HL-60 (cell line): ENCODE results near the gene TMTC1.

Experiments
- DNase-seq, 2 experiments: peaks; one replicate each; pipeline ENCODE4 v3.0.0-alpha.2; 2010 to 2020; ENCODE audit warnings: low read depth in 1 of 2, low spot score in 1 of 2
- H3K27ac ChIP-seq: fragments of 250-450 bp; sonication (Bioruptor Pico); replicated peaks from 2 replicates; pipeline ENCODE4 v1.5.1; 2020; ENCODE audit warnings: mild to moderate bottlenecking, moderate library complexity
- H3K27me3 ChIP-seq: fragments of 250-450 bp; sonication (Bioruptor Pico); 2 replicates; pipeline ENCODE4 v1.5.1; 2021; ENCODE audit warnings: mild to moderate bottlenecking, moderate library complexity; ENCODE audit not compliant: insufficient read depth, poor library complexity, severe bottlenecking
- H3K4me3 ChIP-seq: replicated peaks from 2 replicates; pipeline ENCODE4 v1.5.1; 2011; ENCODE audit warnings: mild to moderate bottlenecking, control low read depth, low read length; ENCODE audit not compliant: insufficient read depth
- GABPA ChIP-seq: IDR thresholded peaks from 2 replicates; pipeline ENCODE4 v1.6.1; 2012; ENCODE audit warnings: low read depth
- POLR2AphosphoS5 ChIP-seq: IDR thresholded peaks from 2 replicates; pipeline ENCODE4 v1.6.1; 2012; ENCODE audit warnings: low read depth
- REST ChIP-seq: IDR thresholded peaks from 2 replicates; pipeline ENCODE4 v1.6.1; 2012; ENCODE audit warnings: low read depth; ENCODE audit not compliant: insufficient replicate concordance
- SPI1 ChIP-seq: IDR thresholded peaks from 2 replicates; pipeline ENCODE4 v1.6.1; 2012; ENCODE audit warnings: low read depth, mild to moderate bottlenecking, borderline replicate concordance
- TF ChIP-seq, protein P1 (sequence below): IDR thresholded peaks from one replicate; pipeline ENCODE4 v1.5.1; 2011; ENCODE audit warnings: low read length, control low read depth, inconsistent platforms; ENCODE audit not compliant: insufficient read depth

Gene TMTC1

GRCh38 chr12:29552994-29553748, 230.6 kb downstream of the TMTC1 start:
- peaks cover 2% of the 10 kb centered on the region for H3K27me3 ChIP-seq
- no peak for TF ChIP-seq REST
- H3K4me3 ChIP-seq = no peak overlapping the region
- no peak overlapping the region for H3K27ac ChIP-seq
- DNase-seq = no peak

GRCh38 chr12:29552324-29552927, 231.3 kb downstream of the TMTC1 start:
- no peak overlapping the region for H3K27ac ChIP-seq

DNA sequence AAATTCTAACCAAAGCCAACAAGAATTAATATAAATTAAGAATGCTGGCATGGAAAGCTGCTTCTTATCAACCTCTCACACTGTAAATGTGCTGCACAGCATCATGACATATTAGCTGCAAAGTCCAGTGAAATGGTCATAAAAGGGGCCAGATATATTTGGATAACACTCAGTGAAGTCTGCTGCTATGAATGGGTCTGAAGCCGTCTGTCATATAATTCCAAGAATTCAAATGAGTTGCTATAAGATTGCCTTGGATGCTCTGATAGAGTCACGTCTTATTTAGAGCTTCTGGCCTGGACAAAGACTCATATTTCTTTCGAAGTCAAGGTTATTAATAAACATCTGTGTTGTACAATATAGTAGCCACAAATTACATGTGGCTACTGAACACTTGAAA, 231.9 kb downstream of the TMTC1 start:
- no peak overlapping the region for H3K27ac ChIP-seq
- no peak for DNase-seq
- no peak overlapping the region for H3K4me3 ChIP-seq
- TF ChIP-seq REST (no peak), GABPA (no peak), POLR2AphosphoS5 (no peak), SPI1 (no peak)
- TF ChIP-seq, protein P1, sequence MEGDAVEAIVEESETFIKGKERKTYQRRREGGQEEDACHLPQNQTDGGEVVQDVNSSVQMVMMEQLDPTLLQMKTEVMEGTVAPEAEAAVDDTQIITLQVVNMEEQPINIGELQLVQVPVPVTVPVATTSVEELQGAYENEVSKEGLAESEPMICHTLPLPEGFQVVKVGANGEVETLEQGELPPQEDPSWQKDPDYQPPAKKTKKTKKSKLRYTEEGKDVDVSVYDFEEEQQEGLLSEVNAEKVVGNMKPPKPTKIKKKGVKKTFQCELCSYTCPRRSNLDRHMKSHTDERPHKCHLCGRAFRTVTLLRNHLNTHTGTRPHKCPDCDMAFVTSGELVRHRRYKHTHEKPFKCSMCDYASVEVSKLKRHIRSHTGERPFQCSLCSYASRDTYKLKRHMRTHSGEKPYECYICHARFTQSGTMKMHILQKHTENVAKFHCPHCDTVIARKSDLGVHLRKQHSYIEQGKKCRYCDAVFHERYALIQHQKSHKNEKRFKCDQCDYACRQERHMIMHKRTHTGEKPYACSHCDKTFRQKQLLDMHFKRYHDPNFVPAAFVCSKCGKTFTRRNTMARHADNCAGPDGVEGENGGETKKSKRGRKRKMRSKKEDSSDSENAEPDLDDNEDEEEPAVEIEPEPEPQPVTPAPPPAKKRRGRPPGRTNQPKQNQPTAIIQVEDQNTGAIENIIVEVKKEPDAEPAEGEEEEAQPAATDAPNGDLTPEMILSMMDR = no peak
- H3K27me3 ChIP-seq = no peaks in the 10 kb centered on the region

More at GRCh38 chr12:29552324-29552927, 231.3 kb downstream of the TMTC1 start:
- Histone ChIP-seq H3K27me3 (no peaks in the 10 kb centered on the region), H3K4me3 (no peak overlapping the region)
- TF ChIP-seq, protein P1 = peak; percentile 82
- TF ChIP-seq SPI1 = no peak
- peak; percentile 33 to 63 for DNase-seq

- H3K27me3 ChIP-seq = no peaks in the 10 kb centered on the region
- DNase-seq = no peak
- H3K4me3 ChIP-seq = no peak overlapping the region
- no peak overlapping the region for H3K27ac ChIP-seq
- TF ChIP-seq POLR2AphosphoS5 = no peak
- TF ChIP-seq, protein P1 = no peak
- TF ChIP-seq REST = no peak
- TF ChIP-seq SPI1 = no peak
- TF ChIP-seq GABPA = no peak
Measured at GRCh38 chr12:29547864-29548263, 235.9 kb downstream of the TMTC1 start.
